CD4-positive, alpha-beta T cell treated with Interleukin-17A for 4 hours (primary cell): ENCODE results near the gene CYTH3.

ENCODE experiments used
- DNase-seq: peaks from one replicate; pipeline ENCODE4 v3.0.0-alpha.2; 2020; ENCODE audit warnings: mixed read lengths

Gene CYTH3

DNA sequence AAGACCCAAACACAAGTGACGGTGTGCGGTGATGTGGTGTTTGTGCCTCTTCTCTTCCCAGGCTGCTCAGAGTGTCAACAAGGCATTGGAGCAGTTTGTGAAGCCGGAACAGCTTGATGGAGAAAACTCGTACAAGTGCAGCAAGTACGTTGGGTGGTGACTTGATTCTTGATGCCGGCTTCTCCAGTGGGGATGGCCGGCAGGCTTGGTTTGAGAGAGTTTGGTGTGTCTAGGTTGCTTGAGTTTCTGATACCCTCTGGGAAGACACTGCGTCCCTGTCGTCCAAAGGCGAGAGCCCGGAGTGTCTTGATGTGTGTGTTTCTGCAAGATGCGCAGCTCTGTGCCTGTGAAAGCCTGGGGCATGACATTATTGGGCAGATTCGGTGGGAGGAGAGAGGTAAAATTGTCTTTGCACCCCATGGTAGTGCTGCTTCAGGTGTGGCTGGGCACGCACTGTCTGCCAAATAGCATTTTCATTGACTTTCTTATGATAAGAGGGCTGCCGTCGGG is 129.5 kb downstream of the CYTH3 start:
- no peak for DNase-seq

DNA sequence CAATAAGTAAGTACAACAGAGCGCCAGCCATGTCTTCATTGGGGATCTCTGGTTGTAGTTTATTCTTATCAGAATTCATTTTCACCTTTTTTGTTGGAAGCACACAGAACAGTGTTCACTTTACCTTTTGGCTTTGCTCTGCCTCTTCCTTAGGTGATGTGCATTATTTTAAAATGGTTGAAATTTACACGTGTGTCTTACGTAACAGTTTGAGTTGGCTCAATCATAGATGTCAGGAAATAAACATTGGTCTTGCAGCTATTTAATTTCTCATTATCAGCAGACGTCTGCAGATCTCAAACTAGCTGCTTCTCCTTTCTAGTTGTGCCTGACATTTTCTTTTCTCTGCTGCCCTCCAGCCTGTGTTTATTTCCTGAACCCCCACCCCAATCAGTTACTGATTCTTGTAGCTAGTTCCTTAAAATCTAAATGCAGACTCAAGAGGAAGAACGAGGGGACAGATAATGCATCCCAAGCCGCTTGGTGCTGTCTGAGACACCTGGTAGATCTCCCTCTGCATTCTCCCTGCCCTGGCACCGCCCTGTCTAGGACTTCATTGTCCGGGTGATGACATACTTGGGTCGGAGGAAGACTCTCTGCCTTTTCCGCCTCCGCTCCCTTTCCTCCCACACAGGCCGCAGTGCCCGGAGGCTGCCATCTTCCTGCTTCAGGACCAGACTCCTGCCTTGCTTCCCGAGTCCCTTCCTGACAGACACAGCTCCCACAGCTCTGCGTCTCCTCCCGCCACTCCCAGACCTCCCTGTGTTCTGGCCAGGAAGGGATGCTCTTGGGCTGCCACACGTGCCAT is 133.0 kb downstream of the CYTH3 start:
- no peak for DNase-seq

DNA sequence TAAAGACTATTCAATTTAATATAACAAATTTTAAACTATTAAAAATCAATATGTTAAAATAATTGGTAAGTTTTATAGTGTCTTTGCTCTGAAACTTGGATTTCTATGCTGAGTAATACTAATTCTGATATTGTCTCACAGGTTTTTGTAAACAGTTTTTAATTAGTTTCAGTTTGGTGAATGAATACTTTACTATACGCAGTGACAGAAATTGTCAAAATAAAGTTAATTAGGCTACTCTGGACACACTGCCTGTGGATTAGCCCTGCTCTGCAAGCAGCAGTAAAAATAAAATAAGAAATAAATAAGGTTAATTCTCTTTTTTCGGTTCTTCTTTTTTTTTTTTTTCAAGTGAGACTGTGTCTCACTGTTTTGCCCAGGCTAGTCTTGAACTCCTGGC is 135.9 kb downstream of the CYTH3 start:
- no peak for DNase-seq

DNA sequence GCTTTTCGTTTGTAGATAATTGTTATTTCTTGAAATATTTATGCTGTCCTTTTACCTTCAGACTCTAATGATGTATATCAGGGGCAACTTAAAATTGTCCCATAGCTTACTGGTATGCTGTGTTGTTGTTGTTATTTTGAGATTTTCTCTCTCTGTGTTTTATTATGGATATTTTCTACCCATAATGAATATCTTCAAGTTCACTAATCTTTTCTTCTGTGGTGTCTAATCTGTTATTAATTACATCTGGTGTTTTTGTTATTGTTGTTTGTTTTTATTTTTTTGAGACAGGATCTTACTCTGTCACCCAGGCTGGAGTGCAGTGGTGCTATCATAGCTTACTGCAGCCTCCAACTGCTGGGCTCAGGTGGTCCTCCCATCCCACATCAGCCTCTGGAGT is 139.2 kb downstream of the CYTH3 start:
- DNase-seq = no peak

DNA sequence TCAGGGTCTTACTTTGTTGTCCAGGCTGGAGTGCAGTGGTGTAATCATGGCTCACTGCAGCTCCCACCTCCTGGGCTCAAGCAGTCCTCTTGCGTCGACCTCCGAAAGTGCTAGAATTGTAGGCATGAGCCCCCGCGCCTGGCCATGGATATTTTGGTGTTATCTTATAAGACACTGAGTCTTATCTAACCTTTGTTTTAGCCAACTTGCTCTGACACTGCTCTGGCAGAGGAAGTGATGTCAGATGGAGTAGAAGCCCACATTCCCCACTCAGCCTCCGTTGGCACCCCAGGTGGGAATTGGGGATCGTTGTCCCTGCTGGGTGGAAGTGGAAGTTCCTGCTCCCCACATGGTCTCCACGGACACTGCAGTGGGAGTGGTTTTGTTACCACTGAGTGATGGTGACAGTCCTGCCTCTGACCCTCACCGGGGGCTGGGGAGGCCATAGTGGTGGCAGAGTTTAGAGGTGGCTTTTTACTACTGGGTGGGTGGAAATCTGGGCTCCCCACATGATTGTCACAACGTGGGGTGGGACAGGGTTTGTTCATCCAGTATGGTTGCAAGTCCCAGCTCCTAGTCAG is 142.3 kb downstream of the CYTH3 start:
- no peak for DNase-seq

DNA sequence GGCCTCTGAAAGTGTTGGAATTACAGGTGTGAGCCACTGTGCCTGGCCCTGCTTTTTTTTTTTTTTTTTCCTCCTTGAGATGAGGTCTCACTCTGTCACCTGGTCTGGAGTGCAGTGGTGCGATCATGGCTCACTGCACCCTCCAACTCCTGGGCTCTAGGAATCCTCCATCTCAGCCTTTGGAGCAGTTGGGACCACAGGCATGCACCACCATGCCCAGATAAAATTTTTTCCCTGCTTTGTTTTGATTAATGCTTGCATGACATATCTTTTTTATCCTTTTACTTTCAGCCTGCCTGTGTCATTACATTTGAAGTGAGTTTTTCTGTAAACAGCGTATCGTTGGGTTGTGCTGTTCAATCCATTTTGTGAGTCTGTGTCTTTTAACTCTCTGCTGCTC is 144.2 kb downstream of the CYTH3 start:
- DNase-seq = no peak

DNA sequence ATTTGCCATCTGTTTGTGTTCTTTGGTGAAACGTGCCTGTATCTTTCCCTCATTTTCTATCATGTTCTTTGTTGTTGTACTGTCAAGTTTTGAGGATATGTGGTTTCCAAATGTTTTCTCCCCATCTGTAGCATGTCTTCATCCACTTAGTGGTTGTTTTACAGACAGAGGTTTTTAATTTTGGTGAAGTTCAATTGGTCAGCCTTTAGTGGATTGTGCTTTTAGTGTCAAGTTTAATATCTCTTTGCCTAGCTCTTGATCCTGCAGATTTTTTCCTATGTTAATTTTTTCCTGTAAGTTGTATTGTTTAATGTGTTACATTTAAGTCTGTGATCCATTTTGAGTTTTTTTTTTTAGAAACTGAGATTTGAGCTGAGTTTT is 145.3 kb downstream of the CYTH3 start:
- DNase-seq = no peak

DNA sequence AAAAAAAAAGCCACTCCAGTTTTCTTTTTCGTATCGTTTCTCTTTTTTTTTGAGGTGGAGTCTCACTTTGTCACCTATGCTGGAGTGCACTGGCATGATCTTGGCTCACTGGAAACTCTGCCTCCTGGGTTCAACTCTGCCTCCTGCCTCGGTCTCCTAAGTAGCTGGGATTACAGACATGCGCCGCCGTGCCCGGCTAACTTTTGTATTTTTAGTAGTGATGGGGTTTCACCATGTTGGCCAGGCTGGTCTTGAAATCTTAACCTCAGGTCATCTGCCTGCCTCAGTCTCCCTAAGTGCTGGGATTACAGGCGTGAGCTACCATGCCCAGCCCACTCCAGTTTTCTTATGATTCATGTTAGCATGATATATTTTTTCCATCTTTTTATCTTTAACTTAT is 148.6 kb downstream of the CYTH3 start:
- no peak for DNase-seq

DNA sequence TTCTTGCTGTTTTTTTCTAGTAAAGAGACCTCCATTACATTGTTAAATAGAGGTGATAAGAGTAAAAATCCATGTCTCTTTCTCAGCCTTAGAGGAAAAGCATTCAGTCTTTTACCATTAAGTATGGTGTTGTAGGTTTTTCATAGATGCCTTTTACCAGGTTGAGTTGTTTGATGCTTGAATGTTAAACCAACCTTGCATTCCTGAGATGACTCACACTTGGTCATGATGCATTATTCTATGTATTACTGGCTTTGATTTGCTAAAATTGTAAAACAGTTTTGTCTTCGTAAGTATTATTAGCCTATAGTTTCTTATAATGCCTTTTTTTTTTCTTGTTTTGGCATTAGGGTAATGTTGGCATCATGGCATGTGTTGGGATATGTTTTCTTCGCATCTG is 151.3 kb downstream of the CYTH3 start:
- no peak for DNase-seq

DNA sequence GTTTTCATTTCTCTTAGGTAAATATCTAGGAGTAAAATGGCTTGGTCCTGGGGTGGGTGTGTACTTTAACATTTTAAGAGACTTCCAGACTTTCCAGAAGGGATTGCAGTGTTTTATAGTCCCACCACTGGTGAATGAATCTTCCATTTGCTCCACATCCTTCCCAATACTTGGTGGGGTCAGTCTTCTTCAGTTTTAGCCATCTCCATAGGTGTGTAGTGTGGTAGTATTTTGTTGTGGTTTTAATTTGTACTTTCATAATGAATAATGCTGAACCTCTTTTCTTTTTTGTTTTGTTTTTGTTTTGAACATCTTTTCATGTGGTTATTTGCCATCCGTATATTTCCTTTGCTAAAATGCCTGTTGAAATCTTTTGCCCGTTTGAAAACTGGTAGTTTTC is 154.9 kb downstream of the CYTH3 start:
- no peak for DNase-seq

DNA sequence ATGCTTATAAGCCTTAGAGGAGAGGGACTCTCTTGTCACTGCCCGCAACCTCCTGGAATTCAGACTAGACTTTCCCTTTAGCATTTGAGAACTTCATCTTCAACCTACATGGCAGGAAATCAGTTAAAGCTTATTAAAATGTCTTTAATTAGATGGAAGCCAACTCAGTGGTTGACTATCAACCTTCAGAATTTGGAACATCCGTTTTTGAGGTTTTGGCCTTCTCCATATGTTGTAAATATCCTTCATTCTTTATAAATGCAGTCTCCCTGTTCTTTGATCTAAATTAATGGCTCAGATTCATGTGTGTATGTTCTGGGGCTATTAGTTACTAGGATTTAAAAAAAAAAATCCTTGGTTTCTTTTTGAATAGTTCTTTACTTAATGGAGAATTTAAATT is 156.2 kb downstream of the CYTH3 start:
- no peak for DNase-seq
